ENCODE data around the gene FCRL1. TPM values are rescaled to one million over a fixed set of nuclear protein-coding genes. Genes with fewer than 3 reads are reported as not detected.

The FCRL1 gene
- total RNA-seq, 1 experiment from 2014 or later: not detected

DNA sequence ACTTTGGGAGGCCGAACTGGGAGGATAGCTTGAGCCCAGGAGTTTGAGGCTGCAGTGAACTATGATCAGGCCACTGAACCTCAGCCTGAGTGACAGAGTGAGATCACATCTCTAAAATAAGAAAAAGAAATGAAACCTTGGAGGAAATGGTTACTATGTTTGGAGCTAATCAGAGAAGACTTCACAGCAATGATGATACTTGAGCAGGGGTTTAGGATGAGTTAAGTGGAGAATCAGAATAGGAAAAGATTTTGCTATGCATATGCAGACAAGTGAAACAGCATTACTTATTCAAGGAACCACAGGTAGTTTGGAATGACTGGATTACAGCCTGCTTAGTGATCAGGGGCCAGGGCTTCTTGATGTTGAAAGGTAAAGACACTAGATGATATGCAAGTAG lies 23.0 kb upstream of the FCRL1 start:
- no peak overlapping the region for H3K56ac ChIP-seq (ENCODE audit: insufficient read length, low read depth, low read length)
- Mint-ChIP-seq H3K9me3 (no peaks in the 10 kb centered on the region), H3K27me3 (ENCODE audit: low read depth) (no peaks in the 10 kb centered on the region; the same call in 1 of the 2 replicates), H3K4me3 (no peak overlapping the region), H3K27ac (no peak overlapping the region), H3K36me3 (ENCODE audit: insufficient read depth in 1 of 3, low read depth in 3 of 3) (no peaks in the 10 kb centered on the region), H3K4me1 (peaks cover 4% of the 10 kb centered on the region in 2 experiments; a peak in 1 of 4 replicates)
- no peaks in the 10 kb centered on the region for H3K23me2 ChIP-seq (ENCODE audit: insufficient read length, low read depth, low read length, poor library complexity, severe bottlenecking)
- TF ChIP-seq, protein P1, sequence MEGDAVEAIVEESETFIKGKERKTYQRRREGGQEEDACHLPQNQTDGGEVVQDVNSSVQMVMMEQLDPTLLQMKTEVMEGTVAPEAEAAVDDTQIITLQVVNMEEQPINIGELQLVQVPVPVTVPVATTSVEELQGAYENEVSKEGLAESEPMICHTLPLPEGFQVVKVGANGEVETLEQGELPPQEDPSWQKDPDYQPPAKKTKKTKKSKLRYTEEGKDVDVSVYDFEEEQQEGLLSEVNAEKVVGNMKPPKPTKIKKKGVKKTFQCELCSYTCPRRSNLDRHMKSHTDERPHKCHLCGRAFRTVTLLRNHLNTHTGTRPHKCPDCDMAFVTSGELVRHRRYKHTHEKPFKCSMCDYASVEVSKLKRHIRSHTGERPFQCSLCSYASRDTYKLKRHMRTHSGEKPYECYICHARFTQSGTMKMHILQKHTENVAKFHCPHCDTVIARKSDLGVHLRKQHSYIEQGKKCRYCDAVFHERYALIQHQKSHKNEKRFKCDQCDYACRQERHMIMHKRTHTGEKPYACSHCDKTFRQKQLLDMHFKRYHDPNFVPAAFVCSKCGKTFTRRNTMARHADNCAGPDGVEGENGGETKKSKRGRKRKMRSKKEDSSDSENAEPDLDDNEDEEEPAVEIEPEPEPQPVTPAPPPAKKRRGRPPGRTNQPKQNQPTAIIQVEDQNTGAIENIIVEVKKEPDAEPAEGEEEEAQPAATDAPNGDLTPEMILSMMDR (conservative IDR thresholded peaks at IDR 0.05): no peak
- no peak overlapping the region for H3K4ac ChIP-seq (ENCODE audit: low read depth, low read length)
- no peaks in the 10 kb centered on the region for H3K9me3 ChIP-seq (ENCODE audit: control insufficient read depth, low read depth, low read length)
- H2BK5ac ChIP-seq (ENCODE audit: insufficient read length, low read length): no peak overlapping the region
- H3K9ac ChIP-seq (ENCODE audit: extremely low read depth, insufficient read length, low read length): no peak overlapping the region
- no peak overlapping the region for H2AFZ ChIP-seq (ENCODE audit: low read length)
- no peak overlapping the region for H3K23ac ChIP-seq (ENCODE audit: insufficient read length, low read depth, low read length)
- no peak overlapping the region for H4K8ac ChIP-seq (replicated peaks; ENCODE audit: insufficient read length, low read depth, low read length)
- no peaks in the 10 kb centered on the region; the same call in 1 of the 2 replicates for H3K27me3 ChIP-seq (ENCODE audit: insufficient read depth, low read length)
- H2BK120ac ChIP-seq (ENCODE audit: low read depth, low read length, poor library complexity, severe bottlenecking): no peak overlapping the region
- no peaks in the 10 kb centered on the region for H3K79me2 ChIP-seq (ENCODE audit: insufficient read depth, low read length)
- no peaks in the 10 kb centered on the region for H3K79me1 ChIP-seq (ENCODE audit: insufficient read depth, low read depth, low read length, poor library complexity, severe bottlenecking)
- H2BK15ac ChIP-seq (ENCODE audit: low read depth, low read length): no peak overlapping the region
- no peak overlapping the region for H4K91ac ChIP-seq (ENCODE audit: insufficient read length, low read depth, low read length)
- no peak overlapping the region for H4K5ac ChIP-seq (ENCODE audit: insufficient read length, low read depth, low read length)
- no peak overlapping the region for H3K27ac ChIP-seq (ENCODE audit: insufficient read length, low read depth, low read length)
- WGBS (ENCODE audit: extremely low coverage, insufficient read length, low lambda C conversion rate): no CpG with 5 or more reads among the region's 1 CpG
- no peak overlapping the region for H3K4me2 ChIP-seq (ENCODE audit: insufficient read depth, insufficient read length, low read length)
- no peaks in the 10 kb centered on the region for H3K4me1 ChIP-seq (ENCODE audit: insufficient read depth, low read length)
- no peaks in the 10 kb centered on the region for H4K20me1 ChIP-seq (ENCODE audit: control insufficient read depth, insufficient read depth, insufficient read length)
- H3K14ac ChIP-seq (ENCODE audit: insufficient read depth, low read length): no peak overlapping the region
- H3T11ph ChIP-seq (ENCODE audit: low read length): no peak overlapping the region
- no peak overlapping the region for H2BK20ac ChIP-seq (ENCODE audit: low read depth, low read length, poor library complexity, severe bottlenecking)
- H2BK12ac ChIP-seq (ENCODE audit: insufficient read length, low read depth, low read length): no peak overlapping the region
- no peak overlapping the region for H3K18ac ChIP-seq (ENCODE audit: insufficient read length, low read depth, low read length)
- DNase-seq: no peak
- H2AK5ac ChIP-seq (ENCODE audit: insufficient read length, low read length): no peak overlapping the region

Measured in H9 (cell line).